ENCODE measurements around the gene SVOP. TPM values are rescaled to one million over a fixed set of nuclear protein-coding genes. Genes with fewer than 3 reads are reported as not detected.

Gene SVOP
- total and polyA plus RNA-seq, 5 donors from 2014 or later, result not detected

- H3K27me3 Mint-ChIP-seq, result peaks cover 42% of the 10 kb centered on the region
Measured at GRCh38 chr12:108907839-108908351, 113.0 kb downstream of the SVOP start.

GRCh38 chr12:108906971-108907370 is 113.9 kb downstream of the SVOP start:
- H3K36me3 Mint-ChIP-seq, result no peaks in the 10 kb centered on the region

More at GRCh38 chr12:108907839-108908351, 113.0 kb downstream of the SVOP start:
- Histone ChIP-seq H3K27me3 (ENCODE audit: control insufficient read depth, insufficient read depth, low read length) (peaks cover 2% of the 10 kb centered on the region), H3K9me3 (ENCODE audit: control insufficient read depth in 2 of 2, low read length in 2 of 2) (no peaks in the 10 kb centered on the region), H3K4me3 (ENCODE audit: low read depth, low read length) (no peak overlapping the region), H3K27ac (ENCODE audit: insufficient read depth, low read length, poor library complexity, severe bottlenecking) (no peak overlapping the region), H3K4me1 (ENCODE audit: control insufficient read depth, insufficient read depth, low read length, poor library complexity, severe bottlenecking) (no peaks in the 10 kb centered on the region), H3K36me3 (ENCODE audit: control insufficient read depth, insufficient read depth, low read length) (no peaks in the 10 kb centered on the region)
- Mint-ChIP-seq H3K4me3 (no peak overlapping the region), H3K9me3 (peaks cover 0 to 4% (median 0%) of the 10 kb centered on the region in 7 donors), H3K36me3 (no peaks in the 10 kb centered on the region), H3K4me1 (no peaks in the 10 kb centered on the region), H3K27ac (no peak overlapping the region)
- ATAC-seq (ENCODE audit: low read depth in 2 of 2) (no peak), DNase-seq (no peak)

GRCh38 chr12:108905725-108906124 is 115.1 kb downstream of the SVOP start:
- no peaks in the 10 kb centered on the region for H3K9me3 ChIP-seq (ENCODE audit: control insufficient read depth in 2 of 2, low read length in 2 of 2)
- no peak overlapping the region for H3K27ac ChIP-seq (ENCODE audit: insufficient read depth, low read length, poor library complexity, severe bottlenecking)
- Mint-ChIP-seq H3K27ac (no peak overlapping the region), H3K4me1 (no peaks in the 10 kb centered on the region), H3K9me3 (peaks cover 0 to 4% (median 0%) of the 10 kb centered on the region in 7 donors), H3K27me3 (peaks cover 40% of the 10 kb centered on the region), H3K4me3 (no peak overlapping the region), H3K36me3 (no peaks in the 10 kb centered on the region)
- DNase-seq (no peak), ATAC-seq (ENCODE audit: low read depth in 2 of 2) (no peak)
- H3K4me3 ChIP-seq (ENCODE audit: low read depth, low read length), result no peak overlapping the region
- no peaks in the 10 kb centered on the region for H3K4me1 ChIP-seq (ENCODE audit: control insufficient read depth, insufficient read depth, low read length, poor library complexity, severe bottlenecking)
- H3K36me3 ChIP-seq (ENCODE audit: control insufficient read depth, insufficient read depth, low read length), result no peaks in the 10 kb centered on the region
- peaks cover 2% of the 10 kb centered on the region for H3K27me3 ChIP-seq (ENCODE audit: control insufficient read depth, insufficient read depth, low read length)

More at GRCh38 chr12:108906971-108907370, 113.9 kb downstream of the SVOP start:
- Histone ChIP-seq H3K4me3 (ENCODE audit: low read depth, low read length) (no peak overlapping the region), H3K9me3 (ENCODE audit: control insufficient read depth in 2 of 2, low read length in 2 of 2) (no peaks in the 10 kb centered on the region), H3K36me3 (ENCODE audit: control insufficient read depth, insufficient read depth, low read length) (no peaks in the 10 kb centered on the region), H3K27me3 (ENCODE audit: control insufficient read depth, insufficient read depth, low read length) (peaks cover 2% of the 10 kb centered on the region), H3K4me1 (ENCODE audit: control insufficient read depth, insufficient read depth, low read length, poor library complexity, severe bottlenecking) (no peaks in the 10 kb centered on the region), H3K27ac (ENCODE audit: insufficient read depth, low read length, poor library complexity, severe bottlenecking) (no peak overlapping the region)
- no peak for DNase-seq
- Mint-ChIP-seq H3K4me3 (no peak overlapping the region), H3K27ac (no peak overlapping the region), H3K27me3 (peaks cover 40% of the 10 kb centered on the region), H3K9me3 (peaks cover 0 to 4% (median 0%) of the 10 kb centered on the region in 7 donors), H3K4me1 (no peaks in the 10 kb centered on the region)
- ATAC-seq (ENCODE audit: low read depth in 2 of 2), result no peak

GRCh38 chr12:108899145-108899544 is 121.7 kb downstream of the SVOP start:
- Mint-ChIP-seq H3K4me3 (no peak overlapping the region), H3K27me3 (no peaks in the 10 kb centered on the region), H3K36me3 (no peaks in the 10 kb centered on the region), H3K4me1 (no peaks in the 10 kb centered on the region), H3K9me3 (peaks cover 0 to 5% (median 0%) of the 10 kb centered on the region in 7 donors), H3K27ac (no peak overlapping the region)
- peaks cover 3% of the 10 kb centered on the region for H3K27me3 ChIP-seq (ENCODE audit: control insufficient read depth, insufficient read depth, low read length)
- H3K4me3 ChIP-seq (ENCODE audit: low read depth, low read length), result no peak overlapping the region
- no peak for ATAC-seq (ENCODE audit: low read depth in 2 of 2)
- no peaks in the 10 kb centered on the region for H3K4me1 ChIP-seq (ENCODE audit: control insufficient read depth, insufficient read depth, low read length, poor library complexity, severe bottlenecking)
- no peaks in the 10 kb centered on the region for H3K36me3 ChIP-seq (ENCODE audit: control insufficient read depth, insufficient read depth, low read length)
- no peak for DNase-seq
- no peak overlapping the region for H3K27ac ChIP-seq (ENCODE audit: insufficient read depth, low read length, poor library complexity, severe bottlenecking)
- H3K9me3 ChIP-seq (ENCODE audit: control insufficient read depth in 2 of 2, low read length in 2 of 2), result no peaks in the 10 kb centered on the region

GRCh38 chr12:108896817-108897216 is 124.1 kb downstream of the SVOP start:
- DNase-seq (no peak), ATAC-seq (ENCODE audit: low read depth in 2 of 2) (no peak)
- Histone ChIP-seq H3K27ac (ENCODE audit: insufficient read depth, low read length, poor library complexity, severe bottlenecking) (no peak overlapping the region), H3K4me3 (ENCODE audit: low read depth, low read length) (no peak overlapping the region), H3K27me3 (ENCODE audit: control insufficient read depth, insufficient read depth, low read length) (peaks cover 3% of the 10 kb centered on the region), H3K9me3 (ENCODE audit: control insufficient read depth in 2 of 2, low read length in 2 of 2) (no peaks in the 10 kb centered on the region), H3K4me1 (ENCODE audit: control insufficient read depth, insufficient read depth, low read length, poor library complexity, severe bottlenecking) (no peaks in the 10 kb centered on the region), H3K36me3 (ENCODE audit: control insufficient read depth, insufficient read depth, low read length) (no peaks in the 10 kb centered on the region)
- Mint-ChIP-seq H3K27ac (no peak overlapping the region), H3K36me3 (no peaks in the 10 kb centered on the region), H3K9me3 (peaks cover 0 to 5% (median 0%) of the 10 kb centered on the region in 7 donors), H3K27me3 (no peaks in the 10 kb centered on the region), H3K4me3 (no peak overlapping the region), H3K4me1 (no peaks in the 10 kb centered on the region)

GRCh38 chr12:108896336-108896735 is 124.5 kb downstream of the SVOP start:
- Mint-ChIP-seq H3K4me1 (no peaks in the 10 kb centered on the region), H3K9me3 (peaks cover 0 to 5% (median 0%) of the 10 kb centered on the region in 7 donors), H3K36me3 (no peaks in the 10 kb centered on the region), H3K27ac (no peak overlapping the region), H3K4me3 (no peak overlapping the region), H3K27me3 (no peaks in the 10 kb centered on the region)
- ATAC-seq (ENCODE audit: low read depth in 2 of 2) (no peak), DNase-seq (no peak)
- Histone ChIP-seq H3K9me3 (ENCODE audit: control insufficient read depth in 2 of 2, low read length in 2 of 2) (no peaks in the 10 kb centered on the region), H3K27me3 (ENCODE audit: control insufficient read depth, insufficient read depth, low read length) (peaks cover 3% of the 10 kb centered on the region), H3K27ac (ENCODE audit: insufficient read depth, low read length, poor library complexity, severe bottlenecking) (no peak overlapping the region), H3K36me3 (ENCODE audit: control insufficient read depth, insufficient read depth, low read length) (no peaks in the 10 kb centered on the region), H3K4me3 (ENCODE audit: low read depth, low read length) (no peak overlapping the region), H3K4me1 (ENCODE audit: control insufficient read depth, insufficient read depth, low read length, poor library complexity, severe bottlenecking) (no peaks in the 10 kb centered on the region)

- Mint-ChIP-seq H3K4me3 (no peak overlapping the region), H3K27ac (no peak overlapping the region), H3K27me3 (no peaks in the 10 kb centered on the region), H3K9me3 (peaks cover 0 to 5% (median 2%) of the 10 kb centered on the region in 7 donors), H3K4me1 (no peaks in the 10 kb centered on the region), H3K36me3 (no peaks in the 10 kb centered on the region)
- no peaks in the 10 kb centered on the region for H3K9me3 ChIP-seq (ENCODE audit: control insufficient read depth in 2 of 2, low read length in 2 of 2)
- no peaks in the 10 kb centered on the region for H3K36me3 ChIP-seq (ENCODE audit: control insufficient read depth, insufficient read depth, low read length)
- no peaks in the 10 kb centered on the region for H3K4me1 ChIP-seq (ENCODE audit: control insufficient read depth, insufficient read depth, low read length, poor library complexity, severe bottlenecking)
- H3K27ac ChIP-seq (ENCODE audit: insufficient read depth, low read length, poor library complexity, severe bottlenecking), result no peak overlapping the region
- no peak overlapping the region for H3K4me3 ChIP-seq (ENCODE audit: low read depth, low read length)
- DNase-seq, result no peak
- ATAC-seq (ENCODE audit: low read depth in 2 of 2), result no peak
- peaks cover 3% of the 10 kb centered on the region for H3K27me3 ChIP-seq (ENCODE audit: control insufficient read depth, insufficient read depth, low read length)
Measured at GRCh38 chr12:108895220-108895802, 125.6 kb downstream of the SVOP start.

- H3K9me3 Mint-ChIP-seq, result peaks cover 0 to 3% (median 1%) of the 10 kb centered on the region in 7 donors
- Histone ChIP-seq H3K4me1 (ENCODE audit: control insufficient read depth, insufficient read depth, low read length, poor library complexity, severe bottlenecking) (no peaks in the 10 kb centered on the region), H3K9me3 (ENCODE audit: control insufficient read depth in 2 of 2, low read length in 2 of 2) (no peaks in the 10 kb centered on the region), H3K27me3 (ENCODE audit: control insufficient read depth, insufficient read depth, low read length) (no peaks in the 10 kb centered on the region), H3K36me3 (ENCODE audit: control insufficient read depth, insufficient read depth, low read length) (no peaks in the 10 kb centered on the region), H3K27ac (ENCODE audit: insufficient read depth, low read length, poor library complexity, severe bottlenecking) (no peak overlapping the region), H3K4me3 (ENCODE audit: low read depth, low read length) (no peak overlapping the region)
- no peak overlapping the region for H3K27ac Mint-ChIP-seq
- no peak for ATAC-seq (ENCODE audit: low read depth in 2 of 2)
- H3K4me1 Mint-ChIP-seq, result no peaks in the 10 kb centered on the region
- H3K36me3 Mint-ChIP-seq, result no peaks in the 10 kb centered on the region
- DNase-seq, result no peak
- no peak overlapping the region for H3K4me3 Mint-ChIP-seq
- H3K27me3 Mint-ChIP-seq, result no peaks in the 10 kb centered on the region
Measured at GRCh38 chr12:108890208-108890607, 130.7 kb downstream of the SVOP start.

Measured in CD4-positive, CD25-positive, alpha-beta regulatory T cell (primary cell).